Measurements from ENCODE around the gene HEY2. TPM values are rescaled to one million over a fixed set of nuclear protein-coding genes. Genes with fewer than 3 reads are reported as not detected.

HEY2 gene
- total and polyA plus RNA-seq, 10 of the 15 experiments (the other 5 are each of a cell fraction or from before 2014, with no cell fraction given): 0.01 to 0.32 (median 0.08) TPM; not detected in 4

- POLR2A ChIA-PET: interaction anchor here (1.3 to 9.6 kb wide), 5 partner anchors 8 to 18 kb away, joined by 3 to 79 read pairs (median 15); partner anchors contain the start of gene NCOA7
- DNase-seq (ENCODE audit: low read depth, low spot score) (no peak), FAIRE-seq (no peak), ATAC-seq (peak; percentile 34)
- Histone ChIP-seq H3K9ac (ENCODE audit: control insufficient read depth, insufficient read depth, low read length) (no peak overlapping the region), H3K27me3 (replicated peaks in 1 of 2; ENCODE audit: control insufficient read depth in 2 of 2, insufficient read depth in 2 of 2, low read length in 1 of 2) (no peaks in the 10 kb centered on the region), H4K20me1 (ENCODE audit: control insufficient read depth, insufficient read depth) (no peaks in the 10 kb centered on the region), H3K4me3 (no peak overlapping the region), H2AFZ (ENCODE audit: control insufficient read depth, low read depth, low read length) (no peak overlapping the region), H3K4me2 (ENCODE audit: control insufficient read depth, insufficient read depth) (peak overlapping the region; percentile 32), H3K27ac (ENCODE audit: control insufficient read depth, insufficient read depth) (peak overlapping the region; percentile 43), H3K4me1 (ENCODE audit: control insufficient read depth, insufficient read depth, low read length) (peaks cover 85% of the 10 kb centered on the region), H3K36me3 (ENCODE audit: control insufficient read depth in 2 of 2, insufficient read depth in 2 of 2, low read length in 1 of 2) (no peaks in the 10 kb centered on the region), H3K79me2 (ENCODE audit: control insufficient read depth, insufficient read depth, low read length) (peaks cover 59% of the 10 kb centered on the region), H3K9me3 (replicated peaks; ENCODE audit: control insufficient read depth, insufficient read depth, low read length) (no peaks in the 10 kb centered on the region)
- 12% methylated on average over 4 of the region's 4 CpGs for WGBS (ENCODE audit: insufficient coverage, insufficient replicate concordance, low lambda C conversion rate, missing lambda C conversion rate)
- RAD21 ChIA-PET (ENCODE audit: unreplicated experiment): interaction anchor here (1.2 to 10.0 kb wide), 7 partner anchors 9 to 179 kb away, joined by 3 to 185 read pairs (median 5); partner anchors contain the start of genes NCOA7 and TRMT11
- SMC1A ChIA-PET (ENCODE audit: uncharacterized antibody, unreplicated experiment): interaction anchor here (0.7 to 15.7 kb wide), 13 partner anchors 8 to 179 kb away, joined by 3 to 325 read pairs (median 5); partner anchors contain the start of genes NCOA7 and TRMT11
- CTCF ChIA-PET: interaction anchor here (1.1 to 10.3 kb wide), 6 partner anchors 10 to 189 kb away, joined by 3 to 197 read pairs (median 4); partner anchors contain the start of gene NCOA7
- no TSS peak for BruUV-seq (replicated peaks)
- in situ Hi-C loops (cut with MboI): no loop called here
- intact Hi-C loops (cut with micrococcal nuclease; ENCODE audit: unreplicated experiment): no loop called here
- TF ChIP-seq BCL11A (IDR thresholded peaks at IDR 0.05; ENCODE audit: low read depth, low read length) (peak; percentile 84; the same call in 1 of the 2 replicates), ASH2L (IDR thresholded peaks at IDR 0.05; ENCODE audit: borderline replicate concordance, low read depth) (no peak), TCF7 (IDR thresholded peaks at IDR 0.05; ENCODE audit: borderline replicate concordance) (no peak), POU2F2 (IDR thresholded peaks at IDR 0.05; ENCODE audit: borderline replicate concordance, low read depth, low read length) (no peak), SREBF1 (IDR thresholded peaks at IDR 0.05; ENCODE audit: low read length) (no peak), HSF1 (IDR thresholded peaks at IDR 0.05; ENCODE audit: low read depth, low read length) (no peak), BCLAF1 (IDR thresholded peaks at IDR 0.05) (no peak), POLR2AphosphoS5 (IDR thresholded peaks at IDR 0.05; ENCODE audit: low read length) (no peak), SPI1 (IDR thresholded peaks at IDR 0.05; ENCODE audit: borderline replicate concordance, insufficient read depth, low read depth, low read length) (no peak), WRNIP1 (IDR thresholded peaks at IDR 0.05; ENCODE audit: borderline replicate concordance, low read depth, low read length) (no peak), MYC (IDR thresholded peaks at IDR 0.05; ENCODE audit: insufficient read depth, insufficient read length, insufficient replicate concordance, low read length, severe bottlenecking) (no peak), NFYB (IDR thresholded peaks at IDR 0.05; ENCODE audit: insufficient read depth, low read depth, low read length) (no peak), MTA3 (IDR thresholded peaks at IDR 0.05; ENCODE audit: borderline replicate concordance, low read length) (0 out of 2 replicates have a peak, but pooled peaks have one; percentile 39), EZH2 (IDR thresholded peaks at IDR 0.05; ENCODE audit: borderline replicate concordance, control insufficient read depth, low read depth, low read length) (no peak), ZBTB33 (IDR thresholded peaks at IDR 0.05) (no peak), RUNX3 (IDR thresholded peaks at IDR 0.05; ENCODE audit: low read length) (peak; percentile 83), NRF1 (conservative IDR thresholded peaks at IDR 0.05; ENCODE audit: low read depth, low read length) (no peak), RAD51 (IDR thresholded peaks at IDR 0.05) (no peak), RAD21 (IDR thresholded peaks at IDR 0.05; ENCODE audit: insufficient read depth, low read depth, low read length) (no peak)
Measured at GRCh38 chr6:125807293-125807692, 57.9 kb downstream of the HEY2 start.
